CD4-positive, alpha-beta T cell treated with Interleukin-6 at 100 ng/mL for 8 hours (primary cell): ENCODE data around the gene LCLAT1.
A peak's percentile ranks its signal among the peaks of the same experiment; 100 is the strongest.

Experiments used
- DNase-seq: peaks from one replicate; pipeline ENCODE4 v3.0.0-alpha.2; 2020; ENCODE audit warnings: mixed read lengths, low spot score

Gene LCLAT1

GRCh38 chr2:30422444-30423040 lies 24.5 kb upstream of the LCLAT1 start:
- peak; percentile 81 for DNase-seq

DNA sequence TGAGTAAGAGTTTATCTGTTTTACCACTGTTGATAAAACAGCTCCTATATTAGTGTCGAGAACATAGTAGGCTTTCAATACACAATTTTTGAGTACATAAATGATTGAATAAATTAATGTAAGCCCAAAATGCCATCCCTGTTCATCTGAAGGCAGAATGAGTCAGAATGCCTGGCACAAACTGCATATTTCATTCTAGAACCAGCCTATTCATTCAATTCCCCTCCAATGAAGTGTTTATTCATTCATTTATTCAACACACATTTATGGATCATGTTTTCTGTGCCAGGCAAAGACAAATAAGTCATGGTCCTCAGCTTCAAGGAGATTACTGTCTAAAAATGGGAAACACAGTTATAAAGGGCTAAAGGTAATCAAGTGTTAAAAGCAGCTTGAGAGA lies 22.8 kb upstream of the LCLAT1 start:
- no peak for DNase-seq

DNA sequence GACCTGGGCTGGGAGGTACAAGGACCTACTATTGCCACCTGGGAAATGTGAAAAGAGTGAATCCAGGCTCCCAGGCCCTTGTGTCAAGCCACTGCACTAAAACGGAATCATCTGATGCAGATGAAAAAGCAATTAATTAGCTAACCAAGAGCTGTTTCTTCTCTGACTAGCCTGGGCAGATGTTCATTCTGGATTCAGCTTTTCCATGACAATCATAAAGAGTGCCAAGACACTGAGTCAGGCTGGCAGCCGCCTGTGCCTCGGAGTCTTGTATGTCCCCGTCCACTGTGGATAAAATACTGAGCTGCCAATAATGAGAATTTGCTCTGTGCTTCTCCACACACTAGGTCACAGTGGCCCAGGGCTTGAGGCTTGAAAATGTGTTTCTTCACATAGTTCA lies 21.7 kb upstream of the LCLAT1 start:
- DNase-seq: no peak

DNA sequence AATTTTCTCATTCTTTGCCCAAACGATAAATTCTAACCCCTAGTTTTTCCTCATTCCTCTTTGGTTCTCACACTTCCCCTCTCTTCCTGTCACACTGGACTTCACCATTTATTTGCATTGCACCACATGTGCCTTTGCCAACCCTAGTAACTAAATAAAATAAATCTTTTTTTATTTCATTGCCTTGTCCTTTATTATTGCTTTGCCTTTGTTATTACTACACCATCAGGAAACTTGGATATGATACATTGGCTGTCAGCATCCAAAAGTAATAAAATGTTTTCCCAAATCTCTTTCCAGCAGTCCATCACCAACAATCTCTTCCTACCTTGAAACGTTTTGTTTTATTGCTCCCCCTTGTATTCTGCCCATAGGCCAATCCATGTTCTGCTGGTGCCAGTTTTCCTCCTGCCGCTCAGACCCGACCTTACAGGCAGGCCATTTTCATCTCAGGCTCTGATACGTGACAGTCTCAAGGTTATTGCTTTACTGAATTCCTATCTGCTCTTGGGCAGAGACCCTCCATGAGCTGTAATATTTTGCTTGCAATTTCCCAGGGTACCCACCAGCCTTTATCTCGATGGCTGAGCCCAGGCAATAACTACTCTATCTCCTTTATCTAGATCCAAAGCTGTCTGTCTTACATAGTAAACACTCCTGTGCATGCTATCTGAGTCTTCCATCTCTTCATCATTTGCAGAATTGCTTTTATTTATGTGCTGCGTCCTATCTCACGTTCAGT lies 19.3 kb upstream of the LCLAT1 start:
- no peak for DNase-seq

DNA sequence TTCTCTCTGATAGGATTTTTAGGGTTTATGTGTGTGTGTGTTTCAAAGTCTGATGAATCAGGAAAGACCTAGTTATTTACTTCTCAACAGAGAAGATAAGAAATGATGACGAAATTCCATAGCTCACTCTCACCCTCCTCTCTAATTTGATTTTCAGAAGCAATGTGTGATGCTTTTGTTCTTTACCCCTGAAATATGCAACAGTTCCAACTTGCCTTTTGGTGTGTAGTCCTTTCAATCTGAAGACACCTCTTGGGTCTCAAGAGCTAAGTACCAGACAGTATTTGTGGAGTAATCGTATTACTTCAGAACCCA lies 18.7 kb upstream of the LCLAT1 start:
- DNase-seq: no peak

DNA sequence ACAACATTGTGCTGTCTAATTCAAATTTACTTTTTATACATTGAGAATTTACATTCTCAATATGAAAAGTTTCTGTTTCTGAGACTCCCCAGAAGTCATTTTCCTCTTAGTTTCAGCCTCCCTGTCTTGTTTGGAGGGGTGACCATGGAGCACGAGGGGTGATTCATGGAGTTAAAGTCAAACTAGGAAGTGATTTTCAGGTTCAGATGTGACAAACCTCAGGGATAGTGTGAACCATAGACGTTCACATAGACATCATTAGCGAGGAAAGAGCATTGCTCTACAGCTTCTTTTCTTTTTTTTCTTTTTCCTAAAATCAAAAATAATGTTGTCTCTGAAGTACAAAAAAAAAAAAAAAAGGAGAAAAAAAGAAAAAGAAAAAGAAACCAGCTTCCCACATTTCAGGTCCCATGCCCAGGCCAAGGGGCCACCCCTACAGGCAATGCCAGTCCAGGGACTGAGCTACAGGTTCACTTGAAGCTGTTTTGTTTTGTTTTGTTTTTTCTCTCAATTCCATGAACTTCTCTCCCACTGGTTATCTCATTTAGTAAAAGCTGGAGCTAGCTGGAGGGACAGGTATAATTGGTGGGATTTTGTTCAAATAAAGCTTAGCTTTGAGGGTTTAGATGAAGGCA lies 18.1 kb upstream of the LCLAT1 start:
- DNase-seq: no peak

DNA sequence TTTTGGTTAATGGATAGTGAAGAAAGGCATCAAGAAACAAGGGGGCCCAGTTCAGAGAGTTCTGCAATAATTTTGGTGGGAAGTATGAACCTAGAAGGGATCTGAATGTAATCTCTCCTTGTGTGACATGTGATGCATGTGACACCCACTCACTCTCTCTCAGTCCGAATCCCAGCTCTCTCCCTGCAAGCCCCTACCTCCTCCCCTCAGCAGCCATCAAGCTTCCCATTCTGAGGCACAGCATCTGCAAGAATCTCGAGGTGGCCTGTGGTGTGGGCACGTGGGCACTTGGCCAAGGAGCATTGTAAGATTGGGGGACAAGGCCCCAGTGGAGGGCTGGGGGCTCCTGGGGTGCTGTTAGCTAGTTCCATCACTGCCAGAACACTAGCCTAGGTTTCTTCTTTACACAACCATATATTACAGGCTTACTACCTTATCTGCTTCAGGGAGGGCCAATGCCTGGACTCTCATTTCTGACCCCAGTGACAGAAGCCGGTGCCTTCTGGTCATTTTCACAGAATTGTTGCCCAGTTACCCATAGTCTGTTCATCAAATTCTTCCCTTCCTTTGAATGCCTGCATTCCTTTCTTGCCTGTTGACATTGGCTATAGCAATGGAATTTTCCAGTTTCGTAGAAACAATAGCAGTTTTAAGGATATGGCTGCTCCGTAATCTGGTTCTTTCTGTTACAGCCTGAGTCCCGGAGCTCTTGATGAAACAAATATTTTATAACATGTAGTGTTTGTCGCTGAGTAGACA lies 13.3 kb upstream of the LCLAT1 start:
- DNase-seq: no peak

GRCh38 chr2:30434708-30435107 lies 12.3 kb upstream of the LCLAT1 start:
- no peak for DNase-seq

GRCh38 chr2:30436859-30437435 lies 10.1 kb upstream of the LCLAT1 start:
- no peak for DNase-seq

DNA sequence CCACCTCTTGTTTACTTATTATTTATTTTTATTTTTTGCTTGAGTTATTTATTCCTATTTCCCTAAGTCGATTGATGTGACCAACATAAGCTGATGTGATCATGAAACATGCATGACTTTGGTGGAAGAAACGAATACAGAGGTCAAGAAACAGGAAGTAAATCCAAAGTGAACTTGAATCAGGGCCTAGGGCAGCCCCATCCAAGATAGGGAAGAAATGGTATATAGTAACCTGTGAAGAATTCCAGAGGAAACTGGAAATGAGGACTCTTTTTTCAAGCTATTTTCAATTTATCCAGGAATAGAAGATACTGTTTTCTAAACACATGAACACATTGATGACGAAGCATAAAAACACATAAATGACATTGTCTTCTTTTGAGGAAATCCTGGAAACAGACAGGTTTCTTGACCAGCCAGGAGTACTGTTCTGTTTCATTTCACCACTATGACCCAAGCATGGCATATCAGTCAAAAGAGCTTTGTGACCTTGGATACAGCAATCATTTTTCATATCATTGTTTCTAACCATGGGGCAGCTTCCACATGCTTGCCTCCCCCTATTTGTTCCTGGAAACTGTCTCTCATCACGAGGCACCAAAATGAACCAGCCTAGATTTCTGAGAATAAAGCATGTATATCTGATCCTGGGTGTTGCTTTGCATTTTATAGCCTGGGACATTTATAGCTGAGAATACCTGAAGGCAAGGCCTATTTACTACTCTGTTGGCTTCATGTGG lies 9.1 kb upstream of the LCLAT1 start:
- DNase-seq: no peak

DNA sequence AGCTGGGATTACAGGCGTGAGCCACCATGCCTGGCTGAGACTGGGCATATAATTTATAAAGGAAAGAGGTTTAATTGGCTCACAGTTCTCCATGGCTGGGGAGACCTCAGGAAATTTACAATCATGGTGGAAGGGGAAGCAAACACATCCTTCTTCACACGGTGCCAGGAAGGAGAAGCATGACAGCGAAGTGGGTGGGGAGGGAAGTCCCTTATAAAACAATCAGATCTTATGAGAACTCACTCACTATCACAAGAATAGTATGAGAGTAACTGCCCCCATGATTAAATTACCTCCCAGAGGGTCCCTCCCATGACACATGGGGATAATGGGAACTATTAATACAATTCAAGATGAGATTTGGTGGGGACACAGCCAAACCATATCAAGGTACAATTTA lies 7.8 kb upstream of the LCLAT1 start:
- DNase-seq: no peak

- DNase-seq: peak; percentile 46
Observed at GRCh38 chr2:30439879-30440278, 7.2 kb upstream of the LCLAT1 start.

DNA sequence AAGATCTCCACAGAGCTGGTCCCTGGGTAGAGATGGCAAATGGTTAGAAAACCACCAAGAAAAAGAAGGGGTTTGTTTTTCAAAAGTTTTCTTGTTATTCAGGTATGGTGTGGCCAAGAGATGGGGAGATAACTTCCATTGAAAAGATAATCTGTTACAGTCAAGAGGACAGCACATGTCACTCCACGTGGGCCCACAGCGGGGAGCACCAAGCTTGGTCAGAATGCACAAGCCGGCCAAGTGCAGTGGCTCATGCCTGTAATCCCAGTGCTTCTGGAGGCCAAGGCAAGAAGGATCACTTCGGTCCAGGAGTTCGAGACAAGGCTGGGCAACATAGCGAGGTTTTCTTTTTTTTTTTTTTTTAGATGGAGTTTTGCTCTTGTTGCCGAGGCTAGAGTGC lies 6.0 kb upstream of the LCLAT1 start:
- no peak for DNase-seq

- DNase-seq: no peak
Observed at GRCh38 chr2:30443081-30443480, 4.0 kb upstream of the LCLAT1 start.

- no peak for DNase-seq
Observed at GRCh38 chr2:30444273-30444672, 2.8 kb upstream of the LCLAT1 start.

DNA sequence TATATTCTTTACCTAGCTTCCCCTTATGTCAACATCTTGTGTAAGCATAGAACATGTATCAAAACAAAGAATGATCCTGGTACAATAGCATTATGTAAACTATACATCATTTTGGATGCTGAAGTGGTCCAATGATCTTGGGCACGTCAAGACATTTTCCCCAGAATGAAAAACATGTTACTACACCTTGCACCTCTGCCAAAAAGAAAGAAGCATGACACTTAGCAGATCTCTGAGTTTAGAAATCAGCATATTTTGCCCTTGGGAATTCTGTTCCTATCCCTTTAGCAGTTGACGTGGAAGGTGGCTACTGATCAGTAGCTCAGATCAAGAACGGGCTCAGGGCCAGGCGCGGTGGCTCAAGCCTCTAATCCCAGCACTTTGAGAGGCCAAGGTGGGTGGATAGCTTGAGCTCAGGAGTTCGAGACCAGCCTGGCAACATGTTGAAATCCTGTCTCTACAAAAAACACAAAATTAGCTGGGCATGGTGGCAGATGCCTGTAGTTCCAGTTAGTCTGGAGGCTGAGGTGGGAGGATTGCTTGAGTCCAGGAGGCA lies 1.7 kb upstream of the LCLAT1 start:
- DNase-seq: no peak

- DNase-seq: no peak
Observed at GRCh38 chr2:30446602-30447148, 371 bp upstream of the LCLAT1 start.

GRCh38 chr2:30448308-30448707 lies 1.3 kb downstream of the LCLAT1 start:
- DNase-seq: no peak

DNA sequence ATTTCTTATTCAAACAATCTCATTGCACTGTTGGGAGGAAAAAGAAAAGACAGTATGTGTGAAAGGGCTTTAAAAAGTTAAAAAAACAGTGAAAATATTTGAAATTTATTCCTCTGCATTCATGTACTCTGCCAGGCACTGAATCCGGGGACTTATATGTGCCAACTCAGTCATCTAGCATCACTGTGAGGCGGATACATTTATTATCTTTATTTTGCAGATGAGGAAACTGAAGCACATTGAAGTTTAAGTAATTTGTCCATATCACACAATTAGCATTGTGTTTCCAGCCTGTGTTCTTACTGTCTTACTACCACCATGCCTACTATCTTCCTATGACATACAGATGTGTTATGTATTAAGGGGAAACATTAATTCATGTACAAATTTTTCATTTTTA lies 1.8 kb downstream of the LCLAT1 start:
- no peak for DNase-seq

DNA sequence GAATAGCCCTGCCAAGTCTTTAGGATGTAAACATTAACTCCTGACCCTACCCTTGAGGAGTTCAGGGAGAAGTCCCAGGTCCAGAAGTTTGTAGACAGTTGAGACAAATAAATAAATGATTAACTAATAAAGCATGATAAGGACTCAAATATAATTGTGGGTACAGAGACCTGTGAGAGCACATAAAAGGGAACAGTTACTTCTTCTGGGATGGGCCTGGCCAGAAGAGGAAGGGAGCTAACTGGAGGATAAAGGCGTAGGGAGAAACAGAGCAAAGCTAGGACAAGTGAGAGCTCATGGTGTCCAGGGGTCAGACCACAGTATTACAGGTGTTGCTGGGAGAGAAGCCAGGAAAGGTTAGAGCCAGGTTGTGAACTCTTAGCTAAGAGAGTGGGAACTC lies 3.0 kb downstream of the LCLAT1 start:
- DNase-seq: no peak

GRCh38 chr2:30453498-30453897 lies 6.5 kb downstream of the LCLAT1 start:
- no peak for DNase-seq
